PFSK-1 (cell line): Measurements from ENCODE around the gene ACAP1.

Experiments
- FOXP2 ChIP-seq: optimal IDR thresholded peaks from 2 replicates; pipeline ENCODE3; 2011; ENCODE audit warnings: borderline replicate concordance, control low read depth, inconsistent platforms; ENCODE audit not compliant: insufficient read depth; ENCODE audit errors: extremely low read length, extremely low read depth
- POLR2AphosphoS5 ChIP-seq: IDR thresholded peaks from 2 replicates; pipeline ENCODE4 v1.6.1; 2012; ENCODE audit warnings: low read depth, mild to moderate bottlenecking, control low read depth, low read length, moderate library complexity
- SIN3A ChIP-seq: IDR thresholded peaks from 2 replicates; pipeline ENCODE4 v1.6.1; 2012; ENCODE audit warnings: mild to moderate bottlenecking, low read length, moderate library complexity, borderline replicate concordance; ENCODE audit not compliant: insufficient read depth
- TAF1 ChIP-seq: IDR thresholded peaks from 2 replicates; pipeline ENCODE4 v1.6.1; 2012; ENCODE audit warnings: low read length, control low read depth, borderline replicate concordance; ENCODE audit not compliant: insufficient read depth
- TF ChIP-seq, protein P1 (sequence below), 2 experiments: IDR thresholded peaks; 2 replicates each; pipeline versions ENCODE4 v1.6.1 to v1.8.0; 2011 to 2012; ENCODE audit warnings: low read depth in 2 of 2, low read length in 2 of 2, control low read depth in 1 of 2, inconsistent platforms in 1 of 2, mild to moderate bottlenecking in 1 of 2, moderate library complexity in 1 of 2; ENCODE audit not compliant: insufficient read depth in 1 of 2

The ACAP1 gene

DNA sequence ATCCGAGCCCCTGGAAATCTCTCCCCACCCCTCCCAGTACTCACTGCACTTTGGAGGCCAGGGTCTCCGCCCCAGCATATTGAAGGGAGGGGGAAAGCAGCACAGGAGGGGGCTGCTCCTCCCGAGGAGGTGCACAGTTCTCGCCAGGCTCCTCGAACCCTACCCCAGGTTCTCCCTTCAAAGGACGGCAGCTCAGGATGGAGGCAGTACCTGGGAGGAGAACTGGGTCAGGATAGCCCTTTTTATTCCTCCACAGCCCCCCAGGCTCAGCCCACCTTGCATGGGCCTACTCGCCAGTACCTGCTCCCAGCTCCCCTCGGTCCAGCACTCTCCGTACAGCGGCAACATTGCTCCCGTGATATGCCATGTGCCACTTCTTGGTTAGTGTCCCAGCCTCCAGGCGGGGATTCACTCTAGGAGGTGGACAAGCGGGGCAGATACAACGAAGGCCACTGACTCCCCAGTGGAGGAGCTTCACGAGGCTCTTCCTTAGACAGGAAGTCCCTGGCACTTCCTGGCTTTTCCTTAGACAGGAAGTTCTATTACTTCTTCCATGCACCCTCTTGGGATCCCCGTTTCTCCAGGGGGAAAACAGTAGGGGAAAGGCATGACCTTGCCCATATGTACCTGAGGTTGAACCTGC is 19.0 kb upstream of the ACAP1 start:
- no peak for TF ChIP-seq SIN3A
- no peak for TF ChIP-seq FOXP2
- TF ChIP-seq, protein P1, sequence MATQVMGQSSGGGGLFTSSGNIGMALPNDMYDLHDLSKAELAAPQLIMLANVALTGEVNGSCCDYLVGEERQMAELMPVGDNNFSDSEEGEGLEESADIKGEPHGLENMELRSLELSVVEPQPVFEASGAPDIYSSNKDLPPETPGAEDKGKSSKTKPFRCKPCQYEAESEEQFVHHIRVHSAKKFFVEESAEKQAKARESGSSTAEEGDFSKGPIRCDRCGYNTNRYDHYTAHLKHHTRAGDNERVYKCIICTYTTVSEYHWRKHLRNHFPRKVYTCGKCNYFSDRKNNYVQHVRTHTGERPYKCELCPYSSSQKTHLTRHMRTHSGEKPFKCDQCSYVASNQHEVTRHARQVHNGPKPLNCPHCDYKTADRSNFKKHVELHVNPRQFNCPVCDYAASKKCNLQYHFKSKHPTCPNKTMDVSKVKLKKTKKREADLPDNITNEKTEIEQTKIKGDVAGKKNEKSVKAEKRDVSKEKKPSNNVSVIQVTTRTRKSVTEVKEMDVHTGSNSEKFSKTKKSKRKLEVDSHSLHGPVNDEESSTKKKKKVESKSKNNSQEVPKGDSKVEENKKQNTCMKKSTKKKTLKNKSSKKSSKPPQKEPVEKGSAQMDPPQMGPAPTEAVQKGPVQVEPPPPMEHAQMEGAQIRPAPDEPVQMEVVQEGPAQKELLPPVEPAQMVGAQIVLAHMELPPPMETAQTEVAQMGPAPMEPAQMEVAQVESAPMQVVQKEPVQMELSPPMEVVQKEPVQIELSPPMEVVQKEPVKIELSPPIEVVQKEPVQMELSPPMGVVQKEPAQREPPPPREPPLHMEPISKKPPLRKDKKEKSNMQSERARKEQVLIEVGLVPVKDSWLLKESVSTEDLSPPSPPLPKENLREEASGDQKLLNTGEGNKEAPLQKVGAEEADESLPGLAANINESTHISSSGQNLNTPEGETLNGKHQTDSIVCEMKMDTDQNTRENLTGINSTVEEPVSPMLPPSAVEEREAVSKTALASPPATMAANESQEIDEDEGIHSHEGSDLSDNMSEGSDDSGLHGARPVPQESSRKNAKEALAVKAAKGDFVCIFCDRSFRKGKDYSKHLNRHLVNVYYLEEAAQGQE (IDR thresholded peaks at IDR 0.05; ENCODE audit: insufficient read depth in 1 of 2, low read depth in 2 of 2, low read length in 2 of 2) = no peak
- no peak for TF ChIP-seq TAF1

DNA sequence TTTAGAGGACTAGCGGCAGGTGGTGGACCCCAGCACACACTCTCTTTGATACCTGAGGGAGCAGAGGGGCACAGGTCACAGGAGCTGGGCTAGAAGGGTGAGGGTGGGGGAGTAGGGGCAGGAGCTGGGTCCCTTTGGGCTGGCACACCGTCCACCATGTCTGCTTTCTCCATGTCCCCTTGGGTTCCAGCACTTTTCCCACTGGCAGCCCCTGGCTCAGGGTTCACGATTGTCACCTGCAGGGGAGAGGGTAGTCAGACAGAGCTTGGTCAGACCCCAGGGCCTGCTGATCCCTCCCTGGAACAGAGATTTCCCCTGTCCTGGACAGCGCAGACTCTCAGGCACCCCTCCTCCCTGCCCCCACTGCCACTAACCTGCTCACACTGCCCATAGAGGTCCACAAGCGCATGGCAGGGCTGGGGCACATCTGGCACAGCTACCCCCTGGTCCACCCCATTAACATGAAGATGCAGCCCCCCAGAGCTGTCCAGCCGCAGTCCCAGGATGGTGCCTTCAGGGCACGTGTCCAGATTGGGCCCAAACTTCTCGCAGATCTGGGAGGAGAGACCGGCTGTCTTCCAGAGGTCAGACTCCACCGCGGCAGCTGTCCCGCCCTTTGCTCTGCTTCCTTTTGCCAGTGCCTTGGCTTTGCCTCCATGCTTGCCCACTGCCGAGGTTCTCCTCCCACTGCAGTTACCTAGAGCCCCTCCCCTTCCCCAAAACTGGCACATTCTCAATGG is 18.0 kb upstream of the ACAP1 start:
- TF ChIP-seq TAF1 (no peak), POLR2AphosphoS5 (no peak), FOXP2 (no peak), SIN3A (no peak)
- TF ChIP-seq, protein P1 (IDR thresholded peaks at IDR 0.05; ENCODE audit: insufficient read depth in 1 of 2, low read depth in 2 of 2, low read length in 2 of 2) = no peak

DNA sequence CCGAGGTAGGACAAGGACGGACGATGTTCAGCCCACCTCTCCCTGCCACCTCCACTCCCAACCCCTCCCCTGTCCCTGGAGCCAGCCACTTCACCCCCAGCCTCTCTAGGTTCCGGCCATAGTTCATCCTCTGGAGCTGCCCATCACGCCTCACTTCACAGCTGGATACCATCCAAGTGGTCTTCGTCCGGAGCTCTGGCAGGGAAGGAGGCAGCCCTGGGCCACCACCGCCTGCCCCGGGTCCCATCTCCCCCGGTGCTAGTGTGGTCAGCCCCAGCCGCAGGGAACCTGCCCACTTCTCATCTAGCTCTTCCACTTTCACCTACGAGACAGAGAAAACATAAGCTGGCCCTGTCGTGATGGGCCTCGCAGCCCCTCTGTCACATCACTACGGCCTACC is 14.9 kb upstream of the ACAP1 start:
- TF ChIP-seq POLR2AphosphoS5 (no peak), SIN3A (no peak), FOXP2 (no peak), TAF1 (no peak)
- TF ChIP-seq, protein P1 (IDR thresholded peaks at IDR 0.05; ENCODE audit: insufficient read depth in 1 of 2, low read depth in 2 of 2, low read length in 2 of 2) = no peak

DNA sequence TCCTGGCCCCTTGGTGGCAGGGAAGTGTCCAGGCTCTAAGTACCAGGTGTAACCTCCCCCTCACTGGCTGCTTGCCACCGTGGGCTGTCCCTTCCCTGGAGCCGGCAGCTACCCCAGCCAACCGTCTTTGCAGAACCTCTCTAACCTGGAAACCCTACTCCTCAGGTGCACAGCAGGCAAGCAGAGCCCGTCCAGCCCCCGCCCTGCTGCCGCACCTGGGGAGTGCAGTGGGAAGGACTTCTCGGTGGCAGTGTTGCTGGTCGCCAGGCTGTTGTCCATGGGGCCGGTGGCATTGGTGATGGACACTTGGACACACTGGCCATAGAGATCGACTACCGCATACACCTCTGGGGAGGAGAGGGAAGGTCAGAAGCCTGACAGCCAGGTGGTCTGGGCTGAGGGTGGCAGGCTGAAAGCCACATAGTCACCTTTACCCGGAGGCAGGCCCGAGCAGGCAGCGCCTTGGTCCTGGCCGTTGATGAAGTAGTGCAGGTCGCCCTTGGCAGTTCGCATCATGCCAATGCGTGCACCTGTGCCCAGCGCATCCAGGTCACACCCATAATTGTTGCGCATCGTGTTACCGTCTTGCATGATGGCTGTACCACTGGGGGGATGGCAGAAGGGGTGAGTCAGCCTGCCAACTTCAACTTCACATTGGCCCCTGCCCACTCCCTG is 13.7 kb upstream of the ACAP1 start:
- TF ChIP-seq, protein P1 (IDR thresholded peaks at IDR 0.05; ENCODE audit: insufficient read depth in 1 of 2, low read depth in 2 of 2, low read length in 2 of 2) = no peak
- TF ChIP-seq FOXP2 = no peak
- no peak for TF ChIP-seq SIN3A
- no peak for TF ChIP-seq TAF1
- TF ChIP-seq POLR2AphosphoS5 = no peak
